A673 (cell line): Measurements from ENCODE around the gene BEGAIN. TPM values are rescaled to one million over a fixed set of nuclear protein-coding genes. Genes with fewer than 3 reads are reported as not detected.

ENCODE experiments used
- BruUV-seq: library from RNA; stranded (reverse); fragments of 400-500 nt; replicated peaks from 2 replicates; lab custom pipeline; 2021; lab: Mats Ljungman, UMichigan
- CTCF ChIA-PET: fragments of 300-600 bp; sonication (Branson Sonifier 250); formaldehyde crosslinking; loops from one replicate; lab custom pipeline; 2022; ENCODE audit warnings: antibody characterized with exemption; lab: Charles Lee
- POLR2A ChIA-PET: fragments of 300-600 bp; sonication (Branson Sonifier 250); formaldehyde crosslinking; loops from one replicate; lab custom pipeline; 2022; ENCODE audit warnings: antibody characterized with exemption; ENCODE audit not compliant: low non-redundant PET; lab: Charles Lee
- DNase-seq: peaks from one replicate; pipeline ENCODE4 v3.0.0-alpha.2; 2015; ENCODE audit warnings: low spot score
- H3K27ac ChIP-seq: fragments of 200-600 bp; sonication (generic); 2 replicates; pipeline ENCODE4 v1.5.1; 2016; ENCODE audit warnings: mixed run types, low read depth, mild to moderate bottlenecking, mixed read lengths, antibody characterized with exemption, low read length; ENCODE audit not compliant: poor library complexity, severe bottlenecking
- H3K27me3 ChIP-seq: fragments of 200-600 bp; sonication (generic); replicated peaks from 2 replicates; pipeline ENCODE4 v1.6.1; 2017; ENCODE audit warnings: mixed run types, low read depth, mild to moderate bottlenecking, mixed read lengths, antibody characterized with exemption, low read length; ENCODE audit not compliant: insufficient read depth, poor library complexity
- H3K36me3 ChIP-seq: fragments of 200-600 bp; sonication (generic); 2 replicates; pipeline ENCODE4 v1.6.1; 2016; ENCODE audit warnings: mixed run types, mild to moderate bottlenecking, mixed read lengths, antibody characterized with exemption, low read length; ENCODE audit not compliant: insufficient read depth, poor library complexity, severe bottlenecking
- H3K4me1 ChIP-seq: fragments of 200-600 bp; sonication (generic); 2 replicates; pipeline ENCODE4 v1.6.1; 2017; ENCODE audit warnings: mixed run types, mild to moderate bottlenecking, mixed read lengths, antibody characterized with exemption, low read length; ENCODE audit not compliant: insufficient read depth, poor library complexity, severe bottlenecking
- H3K4me3 ChIP-seq: fragments of 200-600 bp; sonication (generic); 2 replicates; pipeline ENCODE4 v1.5.1; 2016; ENCODE audit warnings: low read depth, mixed run types, mild to moderate bottlenecking, mixed read lengths, low read length; ENCODE audit not compliant: poor library complexity, severe bottlenecking
- H3K9me3 ChIP-seq: fragments of 200-600 bp; sonication (generic); 2 replicates; pipeline ENCODE4 v1.6.1; 2016; ENCODE audit warnings: mixed run types, low read depth, mild to moderate bottlenecking, mixed read lengths, antibody characterized with exemption, low read length; ENCODE audit not compliant: poor library complexity, severe bottlenecking
- CTCF ChIP-seq: fragments of 300-800, 200-600 bp; sonication (generic); conservative IDR thresholded peaks from 2 replicates; pipeline ENCODE4 v1.5.1; 2017; ENCODE audit warnings: low read depth, mild to moderate bottlenecking, antibody characterized with exemption, low read length, moderate library complexity, mixed read lengths
- EZH2 ChIP-seq: fragments of 200-600 bp; sonication (generic); IDR thresholded peaks from 2 replicates; pipeline ENCODE4 v1.6.1; 2017; ENCODE audit warnings: borderline replicate concordance, low read depth, mild to moderate bottlenecking, mixed read lengths, antibody characterized with exemption, low read length; ENCODE audit not compliant: poor library complexity, severe bottlenecking
- intact Hi-C: fragments of 100-400 bp; cut with micrococcal nuclease; formaldehyde crosslinking; loops from one replicate; pipeline ENCODE4 v1.10.0; 2022; ENCODE audit not compliant: unreplicated experiment
- total RNA-seq: library from RNA; stranded (reverse); gene quantifications from 2 replicates; pipeline ENCODE4 v1.2.3, GENCODE V29; 2021

BEGAIN gene
- total RNA-seq, 1 experiment from 2014 or later, result 0.84 TPM

GRCh38 chr14:100500128-100500527 is 87.1 kb downstream of the BEGAIN start:
- no peak for DNase-seq
- H3K9me3 ChIP-seq, result peaks cover 9% of the 10 kb centered on the region
- BruUV-seq, result no TSS peak

GRCh38 chr14:100498068-100498467 is 89.1 kb downstream of the BEGAIN start:
- H3K36me3 ChIP-seq, result no peaks in the 10 kb centered on the region
- ChIA-PET POLR2A (no interaction called here), CTCF (no interaction called here)
- intact Hi-C loops, result no loop called here
- no peak for TF ChIP-seq EZH2
- TF ChIP-seq CTCF, result no peak
- DNase-seq, result no peak
- H3K4me1 ChIP-seq, result no peaks in the 10 kb centered on the region
- no peak overlapping the region for H3K27ac ChIP-seq
- H3K4me3 ChIP-seq, result no peak overlapping the region
- H3K27me3 ChIP-seq, result no peaks in the 10 kb centered on the region
- no peaks in the 10 kb centered on the region for H3K9me3 ChIP-seq
- BruUV-seq, result no TSS peak

More at GRCh38 chr14:100500128-100500527, 87.1 kb downstream of the BEGAIN start:
- Histone ChIP-seq H3K27ac (no peak overlapping the region), H3K36me3 (no peaks in the 10 kb centered on the region), H3K4me1 (no peaks in the 10 kb centered on the region), H3K27me3 (no peaks in the 10 kb centered on the region), H3K4me3 (no peak overlapping the region)
- CTCF ChIA-PET, result no interaction called here
- intact Hi-C loops, result no loop called here
- POLR2A ChIA-PET, result interaction anchor here (0.6 kb wide), 1 partner anchor 216 kb away, joined by 3 read pairs; no protein-coding TSS in a partner anchor
- TF ChIP-seq EZH2, result no peak
- no peak for TF ChIP-seq CTCF

GRCh38 chr14:100495917-100496316 is 91.3 kb downstream of the BEGAIN start:
- DNase-seq, result no peak
- Histone ChIP-seq H3K9me3 (no peaks in the 10 kb centered on the region), H3K4me1 (no peaks in the 10 kb centered on the region), H3K27me3 (no peaks in the 10 kb centered on the region), H3K27ac (no peak overlapping the region), H3K4me3 (no peak overlapping the region), H3K36me3 (no peaks in the 10 kb centered on the region)
- CTCF ChIA-PET, result no interaction called here
- no TSS peak for BruUV-seq
- intact Hi-C loops, result no loop called here
- POLR2A ChIA-PET, result no interaction called here
- no peak for TF ChIP-seq CTCF
